Urinary bladder (tissue), 4 donors: ENCODE data around the gene ABHD15. TPM values are rescaled to one million over a fixed set of nuclear protein-coding genes. Genes with fewer than 3 reads are reported as not detected.
"Not testable (repeated sequence)": the region's sequence is repeated elsewhere in the genome, so short reads cannot be mapped to it uniquely, and the experiment has no call there.

Source experiments
- DNase-seq: peaks from one replicate; pipeline ENCODE4 v3.0.0-alpha.2; 2015; ENCODE audit errors: extremely low spot score
- H3K27ac ChIP-seq: one replicate; pipeline ENCODE4 v1.5.1; 2013; ENCODE audit warnings: low read depth, mild to moderate bottlenecking, moderate library complexity
- H3K36me3 ChIP-seq: one replicate; pipeline ENCODE4 v1.6.1; 2013; ENCODE audit warnings: mild to moderate bottlenecking, moderate library complexity; ENCODE audit not compliant: insufficient read depth
- H3K4me1 ChIP-seq: one replicate; pipeline ENCODE4 v1.6.1; 2013; ENCODE audit warnings: mild to moderate bottlenecking, moderate library complexity; ENCODE audit not compliant: insufficient read depth
- H3K4me3 ChIP-seq: one replicate; pipeline ENCODE4 v1.5.1; 2013; ENCODE audit warnings: low read depth, low read length
- WGBS: extraction: QIAGEN DNeasy Blood & Tissue Kit; methylation state at CpG from one replicate; pipeline ENCODE4 v1.1.7; 2013; 5-methylcytosine and 5-hydroxymethylcytosine counted together
- polyA plus RNA-seq: library from polyadenylated mRNA; stranded (reverse); fragments of 200-250 nt; gene quantifications from one replicate; pipeline ENCODE4 v1.2.3, GENCODE V29; 2013
- total RNA-seq: library from RNA; depleted of rRNA; stranded (reverse); fragments of >200 nt; gene quantifications from one replicate; pipeline ENCODE4 v1.2.3, GENCODE V29; 2014
- donor health status: healthy with polysubstance abuse.
- donor health status: healthy.

ABHD15 gene
- total and polyA plus RNA-seq, 2 donors = 6.7 to 9.8 TPM

- no peak for DNase-seq
- Histone ChIP-seq H3K36me3 (no peaks in the 10 kb centered on the region), H3K4me1 (no peaks in the 10 kb centered on the region), H3K4me3 (no peak overlapping the region), H3K27ac (no peak overlapping the region)
- WGBS = 52% methylated on average over 17 of the region's 17 CpGs
Observed at GRCh38 chr17:29561554-29562517, 5.0 kb downstream of the ABHD15 start.

DNA sequence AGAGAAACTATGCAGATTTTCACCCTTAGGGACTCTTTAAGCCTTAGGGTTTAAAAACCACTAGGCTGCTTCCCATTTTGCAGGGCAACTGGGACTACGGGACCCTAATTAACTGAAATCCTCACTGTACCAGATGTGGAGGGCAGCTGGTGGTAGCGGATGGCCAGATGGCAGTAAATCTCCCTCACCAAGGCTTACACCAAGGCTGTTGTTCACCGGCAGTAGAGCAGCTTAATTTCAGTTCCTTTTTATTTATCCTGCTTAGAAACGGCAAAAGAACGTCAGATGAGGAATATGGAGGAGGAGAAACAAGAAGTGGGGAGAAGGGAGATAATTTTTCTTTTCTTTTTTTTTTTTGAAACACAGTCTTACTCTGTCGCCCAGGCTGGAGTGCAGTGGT, 6.5 kb downstream of the ABHD15 start:
- Histone ChIP-seq H3K27ac (no peak overlapping the region), H3K36me3 (no peaks in the 10 kb centered on the region), H3K4me1 (no peaks in the 10 kb centered on the region), H3K4me3 (no peak overlapping the region)
- DNase-seq = no peak
- 70% methylated on average over 6 of the region's 6 CpGs for WGBS

GRCh38 chr17:29559640-29560039, 7.2 kb downstream of the ABHD15 start:
- 98% methylated on average over 2 of the region's 2 CpGs for WGBS
- no peak for DNase-seq

GRCh38 chr17:29558139-29558538, 8.7 kb downstream of the ABHD15 start:
- H3K36me3 ChIP-seq, DNase-seq, H3K27ac ChIP-seq, H3K4me3 ChIP-seq, H3K4me1 ChIP-seq: not testable (repeated sequence)
- 93% methylated on average over 5 of the region's 5 CpGs for WGBS

More at GRCh38 chr17:29559640-29560039, 7.2 kb downstream of the ABHD15 start:
- Histone ChIP-seq H3K4me1 (no peaks in the 10 kb centered on the region), H3K36me3 (no peaks in the 10 kb centered on the region), H3K4me3 (no peak overlapping the region), H3K27ac (no peak overlapping the region)

DNA sequence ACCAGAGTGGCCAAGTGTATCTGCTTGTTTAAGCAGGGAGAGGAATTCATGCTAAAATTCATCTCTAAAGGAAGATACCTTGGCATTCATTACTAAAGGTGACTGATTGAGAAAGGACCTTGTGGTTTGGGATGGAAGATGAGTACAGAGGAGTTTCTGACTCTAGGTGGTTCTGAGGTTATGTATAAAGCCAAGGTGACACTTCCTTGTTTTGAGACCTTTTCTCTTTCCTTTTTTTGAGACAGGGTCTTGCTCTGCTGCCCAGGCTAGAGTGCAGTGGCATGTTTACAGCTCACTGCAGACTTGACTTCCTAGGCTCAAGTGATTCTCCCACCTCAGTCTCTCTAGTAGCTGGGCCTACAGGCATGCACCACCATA, 9.1 kb downstream of the ABHD15 start:
- no peaks in the 10 kb centered on the region for H3K4me1 ChIP-seq
- no peak overlapping the region for H3K4me3 ChIP-seq
- no peak for DNase-seq
- H3K36me3 ChIP-seq = no peaks in the 10 kb centered on the region
- H3K27ac ChIP-seq = no peak overlapping the region

DNA sequence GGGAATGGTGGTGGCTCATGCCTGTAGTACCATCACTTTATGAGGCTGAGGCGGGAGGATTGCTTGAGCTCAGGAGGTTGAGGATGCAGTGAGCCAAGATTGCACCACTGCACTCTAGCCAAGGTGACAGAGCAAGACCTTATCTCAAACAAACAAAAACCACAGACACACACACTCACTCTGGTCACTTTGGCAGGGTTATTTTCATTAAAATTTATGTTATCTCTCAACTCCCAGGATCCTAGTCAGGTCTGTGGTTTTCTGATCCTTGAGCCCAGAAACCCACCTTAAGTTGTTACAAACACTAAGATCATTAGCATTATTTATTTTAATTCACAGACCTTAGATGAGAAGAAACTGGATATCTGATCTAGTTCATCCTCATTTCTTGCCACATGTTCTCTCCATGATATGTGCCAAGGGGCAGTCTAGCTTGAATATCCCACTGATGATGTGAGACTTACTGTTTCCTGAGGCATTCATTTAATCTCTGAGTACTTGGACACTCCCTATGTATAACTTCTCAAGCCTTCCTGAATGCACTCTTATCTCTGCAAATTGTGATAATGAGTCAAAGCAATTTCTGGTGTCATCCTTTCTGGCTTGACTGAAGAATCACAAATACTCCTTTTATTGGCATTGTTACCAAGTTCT, 9.6 kb downstream of the ABHD15 start:
- Histone ChIP-seq H3K4me3 (no peak overlapping the region), H3K27ac (no peak overlapping the region), H3K36me3 (no peaks in the 10 kb centered on the region), H3K4me1 (no peaks in the 10 kb centered on the region)
- 75% methylated on average over 1 of the region's 1 CpG for WGBS
- DNase-seq = no peak

DNA sequence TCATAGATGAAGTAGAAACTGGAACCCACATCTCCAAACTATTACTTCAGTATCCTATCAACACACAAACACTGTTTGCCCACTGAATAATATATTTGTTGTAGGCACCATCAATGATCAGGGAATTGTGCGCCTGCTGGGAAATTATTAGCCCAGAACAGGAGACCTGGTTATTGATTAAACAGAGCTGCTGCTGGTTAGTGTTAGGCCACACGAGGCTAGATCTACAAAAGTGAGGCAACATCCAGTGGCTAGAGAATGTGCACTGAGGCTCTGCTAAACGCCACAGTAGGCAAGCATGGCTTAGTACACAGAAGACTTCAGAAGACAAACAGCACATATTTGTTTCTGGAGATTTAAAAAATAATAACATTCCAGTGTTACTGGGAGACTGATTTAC, 11.0 kb downstream of the ABHD15 start:
- Histone ChIP-seq H3K36me3 (no peaks in the 10 kb centered on the region), H3K27ac (no peak overlapping the region), H3K4me1 (no peaks in the 10 kb centered on the region), H3K4me3 (no peak overlapping the region)
- no peak for DNase-seq
- 77% methylated on average over 3 of the region's 3 CpGs for WGBS

GRCh38 chr17:29549177-29549923, 17.5 kb downstream of the ABHD15 start:
- Histone ChIP-seq H3K4me3 (no peak overlapping the region), H3K4me1 (no peaks in the 10 kb centered on the region), H3K36me3 (no peaks in the 10 kb centered on the region), H3K27ac (no peak overlapping the region)
- WGBS = 30% methylated on average over 5 of the region's 5 CpGs
- DNase-seq = no peak

GRCh38 chr17:29546830-29547229, 20.0 kb downstream of the ABHD15 start:
- DNase-seq = no peak
- Histone ChIP-seq H3K4me3 (no peak overlapping the region), H3K4me1 (no peaks in the 10 kb centered on the region), H3K27ac (no peak overlapping the region), H3K36me3 (peaks cover 4% of the 10 kb centered on the region)
- WGBS = 83% methylated on average over 1 of the region's 1 CpG

- Histone ChIP-seq H3K4me1 (no peaks in the 10 kb centered on the region), H3K4me3 (no peak overlapping the region), H3K27ac (no peak overlapping the region), H3K36me3 (peaks cover 4% of the 10 kb centered on the region)
- DNase-seq = no peak
- 66% methylated on average over 1 of the region's 1 CpG for WGBS
Observed at GRCh38 chr17:29546085-29546484, 20.8 kb downstream of the ABHD15 start.

DNA sequence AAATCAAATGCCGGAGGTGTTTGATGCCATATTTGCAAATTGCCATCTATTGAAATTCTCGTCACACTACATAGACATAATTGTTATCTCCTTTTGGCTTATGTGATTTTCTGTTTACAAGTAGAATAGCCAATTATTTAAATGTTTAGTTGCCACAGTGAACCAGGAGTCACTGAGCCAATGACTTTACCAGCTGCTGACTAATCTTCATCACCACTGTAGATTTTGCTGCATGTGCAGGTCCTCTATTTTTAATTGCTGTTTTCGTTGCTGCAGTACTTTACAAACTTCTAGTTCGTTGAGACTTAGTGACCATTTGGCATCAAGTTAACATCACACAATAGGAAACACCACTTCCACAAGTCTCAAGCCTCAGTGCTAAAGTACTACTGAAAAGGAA, 22.8 kb downstream of the ABHD15 start:
- Histone ChIP-seq H3K27ac (no peak overlapping the region), H3K4me3 (no peak overlapping the region), H3K4me1 (no peaks in the 10 kb centered on the region), H3K36me3 (peaks cover 4% of the 10 kb centered on the region)
- no peak for DNase-seq
- WGBS = 85% methylated on average over 4 of the region's 4 CpGs

GRCh38 chr17:29533976-29534375, 32.9 kb downstream of the ABHD15 start:
- Histone ChIP-seq H3K4me1 (no peaks in the 10 kb centered on the region), H3K27ac (no peak overlapping the region), H3K4me3 (no peak overlapping the region), H3K36me3 (peaks cover 5% of the 10 kb centered on the region)
- DNase-seq = no peak
- WGBS = 89% methylated on average over 8 of the region's 8 CpGs

DNA sequence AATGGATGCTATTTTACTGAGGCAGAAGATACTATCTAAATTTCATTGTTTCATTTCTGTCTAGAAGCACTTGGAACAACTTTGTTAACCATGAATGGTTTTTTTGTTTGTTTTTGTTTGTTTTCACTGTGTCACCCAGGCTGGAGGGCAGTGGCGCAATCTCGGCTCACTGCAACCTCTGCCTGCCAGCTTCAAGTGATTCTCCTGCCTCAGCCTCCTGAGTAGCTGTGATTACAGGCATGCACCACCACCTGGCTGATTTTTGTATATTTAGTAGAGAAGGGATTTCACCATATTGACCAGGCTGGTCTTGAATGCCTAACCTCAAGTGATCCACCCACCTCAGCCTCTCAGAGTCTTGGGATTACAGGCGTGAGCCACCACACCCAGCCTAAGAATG, 40.5 kb downstream of the ABHD15 start:
- 92% methylated on average over 3 of the region's 3 CpGs for WGBS
- Histone ChIP-seq H3K27ac (no peak overlapping the region), H3K4me1 (no peaks in the 10 kb centered on the region), H3K4me3 (no peak overlapping the region), H3K36me3 (peaks cover 6% of the 10 kb centered on the region)
- no peak for DNase-seq
